Bronchial epithelial cell (primary cell): ENCODE measurements around the gene OR8H1. TPM values are rescaled to one million over a fixed set of nuclear protein-coding genes. Genes with fewer than 3 reads are reported as not detected.

Source experiments
- DNase-seq: peaks from one replicate; pipeline ENCODE4 v3.0.0-alpha.2; 2010; ENCODE audit warnings: low read depth
- FAIRE-seq: peaks from 2 replicates; lab custom pipeline; 2011; peaks lifted over from hg19 to GRCh38; lab: Jason Lieb, UNC
- H3K27me3 ChIP-seq: 2 replicates; pipeline ENCODE4 v1.5.1; 2011; ENCODE audit warnings: low read length; ENCODE audit not compliant: control insufficient read depth, insufficient read depth
- H3K36me3 ChIP-seq: 2 replicates; pipeline ENCODE4 v1.5.1; 2011; ENCODE audit warnings: low read length; ENCODE audit not compliant: control insufficient read depth, insufficient read depth
- H3K4me3 ChIP-seq: 2 replicates; pipeline ENCODE4 v1.5.1; 2011; ENCODE audit warnings: mild to moderate bottlenecking, low read depth, low read length, control low read depth
- CTCF ChIP-seq: IDR thresholded peaks from 2 replicates; pipeline ENCODE4 v1.5.1; 2011; ENCODE audit warnings: mild to moderate bottlenecking, moderate library complexity, low read length, control low read depth, inconsistent platforms; ENCODE audit not compliant: insufficient read depth, severe bottlenecking
- total RNA-seq: library from RNA; depleted of rRNA; stranded (reverse); fragments of >200 nt; gene quantifications from 2 replicates; pipeline ENCODE4 v1.2.1, GENCODE V29; 2014

Gene OR8H1
- total RNA-seq, 1 donor from 2014 or later = not detected

DNA sequence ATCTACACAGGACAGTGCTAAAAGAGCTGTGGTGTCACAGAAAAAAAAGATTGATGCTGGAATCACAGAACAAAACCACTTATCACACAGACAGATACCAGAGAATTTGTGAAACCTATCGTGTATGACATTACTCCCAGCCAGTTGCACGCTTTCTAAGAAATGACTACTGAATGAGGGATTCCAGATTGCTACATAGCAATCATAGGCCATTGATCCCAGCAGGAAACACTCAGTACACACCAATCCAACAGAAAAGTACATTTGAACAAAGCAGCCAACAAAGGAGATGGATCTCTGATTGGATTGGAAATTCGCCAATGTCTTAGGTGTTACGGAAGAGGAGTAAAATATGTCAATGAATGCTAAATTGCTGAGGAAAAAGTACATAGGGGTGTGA, 4.8 kb upstream of the OR8H1 start:
- no peak for DNase-seq
- no peak for TF ChIP-seq CTCF
- no peak overlapping the region for H3K4me3 ChIP-seq
- no peaks in the 10 kb centered on the region for H3K27me3 ChIP-seq
- FAIRE-seq = no peak
- no peaks in the 10 kb centered on the region for H3K36me3 ChIP-seq

GRCh38 chr11:56273854-56274253, 18.2 kb downstream of the OR8H1 start, which contains the start of gene OR5T1:
TSS of gene OR5T1 (plus strand) at chr11:56274154. CDS start at chr11:56275639, 1,485 bp downstream.
- FAIRE-seq = no peak
- no peak for DNase-seq
- TF ChIP-seq CTCF = no peak
- no peak within 1 kb of the TSS for H3K4me3 ChIP-seq
- H3K27me3 ChIP-seq = no peaks in the 10 kb centered on the region
- no peaks in the 10 kb centered on the region for H3K36me3 ChIP-seq

DNA sequence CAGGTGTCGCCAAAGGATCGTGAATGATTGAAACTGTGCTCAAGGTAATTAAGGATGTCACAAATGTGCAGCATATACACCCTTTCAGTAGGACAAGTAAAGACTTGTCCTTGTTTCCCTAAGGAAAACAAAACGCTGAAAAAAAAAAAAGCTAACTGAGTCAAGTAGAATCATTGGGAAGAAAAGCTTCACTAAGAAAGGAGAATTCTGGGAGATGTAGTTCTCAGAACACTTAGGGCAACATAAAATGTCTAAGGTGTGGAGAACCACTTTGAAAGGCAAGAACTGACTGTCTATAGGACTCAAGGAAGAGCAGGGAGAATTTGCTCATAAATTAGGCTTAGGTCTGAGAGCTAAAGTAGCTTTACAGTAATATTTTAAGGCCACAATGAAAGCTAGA, 21.0 kb downstream of the OR8H1 start:
- TF ChIP-seq CTCF = no peak
- DNase-seq (peak; percentile 35), FAIRE-seq (no peak)
- no peaks in the 10 kb centered on the region for H3K36me3 ChIP-seq
- no peaks in the 10 kb centered on the region for H3K27me3 ChIP-seq
- H3K4me3 ChIP-seq = no peak overlapping the region

- Histone ChIP-seq H3K27me3 (no peaks in the 10 kb centered on the region), H3K4me3 (no peak within 1 kb of the TSS), H3K36me3 (no peaks in the 10 kb centered on the region)
- TF ChIP-seq CTCF = no peak
- DNase-seq (no peak), FAIRE-seq (no peak)
Measured at GRCh38 chr11:56251954-56252353, 40.1 kb downstream of the OR8H1 start, which contains the start of gene OR5T3. TSS of gene OR5T3 (plus strand) at chr11:56252254. CDS start at chr11:56252254, 0 bp downstream.

Other genes starting within 250 kb of the OR8H1 start
- gene OR8I2, start 198.9 kb downstream of the OR8H1 start, total RNA-seq = not detected in 2 replicates
- not detected in 2 replicates for gene OR8H2, start 188.6 kb downstream of the OR8H1 start, total RNA-seq
- gene OR8H3, start 169.9 kb downstream of the OR8H1 start, total RNA-seq = not detected in 2 replicates
- gene OR8J3, start 152.1 kb downstream of the OR8H1 start, total RNA-seq = not detected in 2 replicates
- gene OR8K5, start 131.9 kb downstream of the OR8H1 start, total RNA-seq = not detected in 2 replicates
- not detected in 2 replicates for gene OR5J2, start 115.6 kb downstream of the OR8H1 start, total RNA-seq
- gene OR5T2, start 58.0 kb downstream of the OR8H1 start, total RNA-seq = not detected in 2 replicates
- not detected in 2 replicates for gene OR5T3, start 40.0 kb downstream of the OR8H1 start, total RNA-seq
- not detected in 2 replicates for gene OR5T1, start 18.1 kb downstream of the OR8H1 start, total RNA-seq
- not detected in 2 replicates for gene OR8K3, start 22.9 kb upstream of the OR8H1 start, total RNA-seq
- gene OR8K1, start 53.8 kb upstream of the OR8H1 start, total RNA-seq = not detected in 2 replicates
- not detected in 2 replicates for gene OR8J1, start 62.0 kb upstream of the OR8H1 start, total RNA-seq
- not detected in 2 replicates for gene OR8U1, start 83.4 kb upstream of the OR8H1 start, total RNA-seq
- not detected in 2 replicates for gene OR5AL1, start 120.4 kb upstream of the OR8H1 start, total RNA-seq
- gene OR5M3, start 181.1 kb upstream of the OR8H1 start, total RNA-seq = not detected in 2 replicates
- not detected in 2 replicates for gene OR5M8, start 199.1 kb upstream of the OR8H1 start, total RNA-seq